HG02763 (cell line): ENCODE measurements around the gene GNGT2.

Experiments
- ATAC-seq: cut with Tn5 transposase; IDR thresholded peaks from one replicate; pipeline ENCODE4 v1.9.1; 2021; ENCODE audit warnings: mild to moderate bottlenecking, moderate library complexity; ENCODE audit not compliant: unreplicated experiment

The GNGT2 gene

GRCh38 chr17:49229805-49230600, 19.6 kb upstream of the GNGT2 start:
- ATAC-seq: no peak

- ATAC-seq: no peak
Observed at GRCh38 chr17:49229076-49229804, 18.9 kb upstream of the GNGT2 start.

DNA sequence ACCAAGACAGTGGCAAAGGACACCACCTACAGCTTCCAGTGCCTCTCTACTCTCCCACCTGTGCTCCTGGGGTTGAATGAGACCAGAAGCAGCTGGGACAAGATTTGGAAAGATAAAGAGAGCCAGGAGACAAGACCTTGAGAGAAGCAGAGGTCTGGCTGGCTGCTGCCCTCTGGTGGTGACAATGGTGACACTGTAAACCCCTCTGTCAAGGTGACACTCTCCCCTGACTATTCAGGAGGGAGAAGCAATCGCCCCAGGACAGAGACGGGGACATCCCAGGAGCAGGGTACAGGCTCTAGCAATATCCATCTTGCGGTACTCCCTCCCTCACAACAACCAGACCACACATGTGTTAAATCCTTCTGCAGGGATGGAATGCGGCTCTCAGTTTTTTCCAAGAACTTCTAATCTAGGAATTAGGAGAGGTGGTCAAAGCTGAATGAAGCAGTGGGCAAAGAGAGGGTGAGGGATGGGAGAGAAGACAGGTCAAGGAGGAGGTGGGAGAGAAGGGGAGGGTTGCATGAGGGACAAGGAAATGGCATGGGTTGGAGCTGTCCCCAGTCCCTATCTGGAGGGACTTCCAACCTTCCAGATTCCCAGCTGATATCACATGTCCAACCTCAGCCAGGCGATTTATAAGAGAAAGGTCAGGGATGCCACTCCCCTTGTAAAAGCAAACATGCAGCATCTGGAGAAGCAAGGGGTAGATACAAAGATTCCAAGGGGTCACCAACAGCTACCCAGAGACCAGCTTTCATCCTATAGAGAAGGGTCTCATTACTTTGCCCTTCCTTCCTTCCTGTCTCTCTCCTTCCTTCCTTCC, 17.3 kb upstream of the GNGT2 start:
- ATAC-seq: no peak

DNA sequence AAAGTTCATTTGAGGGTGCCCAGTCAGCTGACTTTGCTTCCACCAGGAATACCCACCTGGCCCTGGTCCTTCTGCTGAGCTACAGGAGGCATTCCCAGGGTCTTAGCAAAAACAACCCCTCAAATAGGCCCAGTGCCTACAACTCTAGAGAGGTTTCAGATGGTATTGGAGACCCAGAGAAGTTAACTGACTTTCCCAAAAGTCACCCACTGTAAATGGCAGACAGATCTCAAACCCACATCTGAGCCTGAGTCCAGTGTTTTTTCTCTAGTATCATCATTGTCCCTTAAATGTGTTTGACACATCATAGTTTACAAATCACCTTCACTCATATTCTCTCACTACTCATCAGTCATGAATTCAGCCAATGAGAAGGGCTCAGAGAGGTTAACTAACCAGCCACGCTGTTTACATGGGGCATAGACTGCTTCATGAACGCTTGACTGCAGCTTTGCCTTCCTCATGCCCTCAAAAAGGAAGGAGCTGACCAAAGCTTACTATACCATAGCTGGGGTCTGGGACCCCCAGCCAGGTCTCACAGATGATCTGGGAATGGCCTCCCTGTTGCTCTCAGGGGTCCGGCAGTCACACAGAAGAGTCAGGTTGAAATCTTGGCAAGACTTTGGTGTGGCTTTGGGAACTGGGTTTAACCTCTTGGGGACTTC, 16.5 kb upstream of the GNGT2 start:
- ATAC-seq: no peak

DNA sequence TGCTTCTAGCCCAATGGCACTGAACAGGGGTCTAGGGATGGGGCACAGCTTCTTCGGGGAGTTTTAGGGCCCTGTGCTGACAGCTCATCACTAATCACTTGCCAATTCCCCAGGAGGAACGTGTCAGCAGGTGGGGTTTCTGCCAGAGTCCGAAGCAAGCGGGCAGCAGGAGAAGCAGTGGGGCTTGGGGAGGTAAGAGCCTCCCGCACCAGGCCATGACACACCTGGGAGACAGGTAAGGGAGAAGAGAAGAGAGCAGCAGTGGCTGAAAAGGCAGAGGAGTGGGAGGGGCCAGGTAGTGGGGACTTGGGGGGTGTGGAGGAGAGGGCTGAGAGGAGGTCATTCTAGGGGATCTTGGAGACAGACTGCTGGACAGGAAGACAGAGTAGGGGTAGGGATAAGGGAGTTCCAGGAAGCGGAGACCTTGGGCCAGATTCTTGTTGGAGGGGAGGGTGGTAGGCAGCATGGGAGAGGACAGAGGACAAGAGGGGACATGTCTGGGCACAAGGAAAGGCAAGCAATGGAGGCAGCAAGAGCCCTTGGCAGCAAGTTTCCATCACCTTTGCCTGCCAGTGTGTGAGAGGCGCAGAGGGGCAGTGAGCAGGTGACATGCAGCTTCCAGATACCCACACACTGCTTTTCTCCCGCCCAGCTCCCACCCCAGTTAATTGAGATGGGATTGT, 15.3 kb upstream of the GNGT2 start:
- no peak for ATAC-seq

- no peak for ATAC-seq
Observed at GRCh38 chr17:49224997-49225337, 14.6 kb upstream of the GNGT2 start.

DNA sequence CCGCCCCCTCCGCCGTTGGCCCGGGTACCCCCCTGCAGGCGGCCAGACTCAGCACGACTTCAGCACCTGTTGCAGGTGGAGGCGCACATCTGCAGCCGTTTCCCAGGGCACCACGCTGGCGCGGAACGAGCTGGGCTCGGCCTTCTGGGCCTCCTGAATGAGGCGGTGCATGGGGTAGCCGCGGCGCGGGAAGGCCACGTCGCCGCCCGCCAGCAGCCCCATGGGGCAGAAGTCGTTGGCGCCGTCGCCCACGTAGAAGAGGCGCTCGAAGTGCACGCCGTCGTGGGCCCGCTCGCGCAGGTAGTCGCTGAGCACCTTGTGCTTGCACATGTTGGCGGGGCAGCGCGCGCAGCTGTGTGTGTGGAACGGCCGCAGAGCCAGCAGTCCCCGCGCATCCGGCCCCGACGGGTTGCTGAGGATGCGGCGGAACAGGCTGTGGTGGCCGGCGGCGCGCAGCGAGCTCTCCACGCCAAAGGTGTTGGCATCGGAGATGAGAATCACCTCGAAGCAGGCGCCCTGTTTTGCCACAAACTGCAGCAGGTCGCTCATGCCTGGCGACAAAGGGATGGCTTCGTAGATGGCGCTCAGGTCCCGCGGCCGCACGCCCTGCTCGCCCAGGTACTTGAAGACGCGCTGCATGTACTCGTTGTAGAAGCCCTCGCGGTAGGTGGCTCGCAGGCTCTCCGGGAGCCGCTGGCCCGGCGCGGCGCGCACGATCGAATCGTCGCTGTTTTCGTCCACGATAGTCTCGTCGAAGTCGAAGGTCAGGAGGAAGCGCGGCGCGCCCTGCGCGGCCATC, 14.0 kb upstream of the GNGT2 start:
- ATAC-seq: no peak

GRCh38 chr17:49223517-49224197, 13.3 kb upstream of the GNGT2 start:
- no peak for ATAC-seq

- ATAC-seq: no peak
Observed at GRCh38 chr17:49223168-49223516, 12.8 kb upstream of the GNGT2 start.

DNA sequence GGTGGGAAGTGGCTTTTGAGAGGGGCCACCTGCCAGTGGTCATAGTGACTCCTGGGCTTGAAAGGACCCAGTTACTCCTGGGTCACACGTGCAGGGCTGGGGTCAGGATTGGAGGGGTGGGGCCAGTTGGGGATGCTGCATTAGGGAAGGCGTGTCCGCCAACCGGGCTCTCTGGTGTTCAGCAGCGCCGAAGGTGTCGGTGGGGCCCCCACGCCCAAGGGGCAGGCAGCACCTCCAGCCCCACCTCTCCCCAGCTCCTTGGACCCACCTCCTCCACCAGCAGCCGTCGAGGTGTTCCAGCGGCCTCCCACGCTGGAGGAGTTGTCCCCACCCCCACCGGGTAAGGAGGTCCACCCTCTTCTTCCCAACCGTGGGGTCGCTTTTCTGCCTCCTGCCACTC, 9.6 kb upstream of the GNGT2 start:
- ATAC-seq: no peak

- ATAC-seq: no peak
Observed at GRCh38 chr17:49218941-49219913, 8.9 kb upstream of the GNGT2 start.

DNA sequence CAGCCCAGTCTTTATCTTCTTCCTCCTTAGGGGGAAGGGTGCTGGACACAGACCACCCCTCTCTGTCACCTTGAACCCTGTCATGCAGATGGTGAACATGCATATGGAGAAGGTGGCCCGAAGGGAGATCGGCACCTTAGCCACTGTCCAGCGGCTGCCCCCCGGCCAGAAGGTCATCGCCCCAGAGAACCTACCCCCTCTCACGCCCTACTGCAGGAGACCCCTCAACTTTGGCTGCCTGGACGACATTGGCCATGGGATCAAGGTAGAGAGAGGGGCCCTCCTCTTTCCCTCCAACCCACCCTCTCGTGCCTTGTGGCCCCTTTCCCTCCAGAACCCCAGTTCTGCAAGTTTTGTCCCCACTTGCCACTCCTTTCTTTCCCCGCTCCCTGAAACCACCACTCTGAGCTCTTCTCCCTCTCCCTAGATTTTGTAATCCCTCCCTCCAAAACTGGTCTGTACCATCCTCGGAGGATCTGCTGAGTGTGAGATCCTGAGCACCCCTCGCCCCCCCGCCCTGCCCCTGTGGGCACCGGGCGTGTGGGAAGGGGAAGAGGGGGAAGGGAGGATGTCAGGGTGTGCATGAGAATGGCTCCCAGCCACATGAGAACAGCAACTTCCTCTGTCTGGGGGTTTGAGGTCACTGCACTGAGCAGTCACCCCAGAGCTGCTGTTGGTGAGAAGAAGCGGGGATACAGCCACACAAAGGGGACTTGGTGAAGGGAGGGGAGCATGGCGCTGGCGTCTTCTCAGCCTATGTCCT, 7.5 kb upstream of the GNGT2 start:
- peak; percentile 38 for ATAC-seq

GRCh38 chr17:49216953-49217650, 6.7 kb upstream of the GNGT2 start:
- ATAC-seq: no peak

GRCh38 chr17:49216482-49216881, 6.1 kb upstream of the GNGT2 start:
- ATAC-seq: no peak

DNA sequence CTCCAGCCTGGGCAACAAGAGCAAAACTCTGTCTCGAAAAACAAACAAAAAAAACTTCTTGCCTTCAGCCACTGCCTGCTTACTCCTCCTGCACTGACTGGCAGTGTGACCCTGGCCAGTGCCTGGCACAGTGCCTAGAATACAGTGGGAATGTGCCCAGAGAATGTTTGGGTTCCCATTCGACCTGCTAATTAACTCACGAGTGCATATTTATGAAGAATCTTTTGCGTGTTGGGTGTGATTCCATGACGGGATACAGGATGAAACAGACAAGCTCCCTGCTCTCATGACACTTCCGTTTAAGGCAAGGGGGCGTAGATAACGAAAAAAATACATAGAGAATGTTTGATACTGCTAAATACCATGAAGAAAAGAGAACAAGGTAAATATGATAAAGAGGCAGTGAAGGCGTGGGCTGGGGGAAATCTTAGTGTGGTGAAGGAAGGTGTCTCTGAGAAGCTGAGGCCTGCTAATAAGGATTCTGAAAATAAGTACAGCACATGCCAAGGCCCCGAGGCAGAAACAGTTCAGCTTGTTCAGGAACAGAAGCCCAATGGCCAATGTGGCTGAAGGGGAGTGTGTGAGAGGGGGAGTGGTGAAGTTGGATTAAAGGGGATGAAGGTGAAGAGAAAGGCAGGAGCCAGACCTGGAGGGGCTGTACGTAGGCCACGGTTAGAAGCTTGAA, 4.4 kb upstream of the GNGT2 start:
- ATAC-seq: no peak

- no peak for ATAC-seq
Observed at GRCh38 chr17:49213847-49214246, 3.5 kb upstream of the GNGT2 start.
